Measurements from ENCODE around the gene PAX8.

The PAX8 gene

DNA sequence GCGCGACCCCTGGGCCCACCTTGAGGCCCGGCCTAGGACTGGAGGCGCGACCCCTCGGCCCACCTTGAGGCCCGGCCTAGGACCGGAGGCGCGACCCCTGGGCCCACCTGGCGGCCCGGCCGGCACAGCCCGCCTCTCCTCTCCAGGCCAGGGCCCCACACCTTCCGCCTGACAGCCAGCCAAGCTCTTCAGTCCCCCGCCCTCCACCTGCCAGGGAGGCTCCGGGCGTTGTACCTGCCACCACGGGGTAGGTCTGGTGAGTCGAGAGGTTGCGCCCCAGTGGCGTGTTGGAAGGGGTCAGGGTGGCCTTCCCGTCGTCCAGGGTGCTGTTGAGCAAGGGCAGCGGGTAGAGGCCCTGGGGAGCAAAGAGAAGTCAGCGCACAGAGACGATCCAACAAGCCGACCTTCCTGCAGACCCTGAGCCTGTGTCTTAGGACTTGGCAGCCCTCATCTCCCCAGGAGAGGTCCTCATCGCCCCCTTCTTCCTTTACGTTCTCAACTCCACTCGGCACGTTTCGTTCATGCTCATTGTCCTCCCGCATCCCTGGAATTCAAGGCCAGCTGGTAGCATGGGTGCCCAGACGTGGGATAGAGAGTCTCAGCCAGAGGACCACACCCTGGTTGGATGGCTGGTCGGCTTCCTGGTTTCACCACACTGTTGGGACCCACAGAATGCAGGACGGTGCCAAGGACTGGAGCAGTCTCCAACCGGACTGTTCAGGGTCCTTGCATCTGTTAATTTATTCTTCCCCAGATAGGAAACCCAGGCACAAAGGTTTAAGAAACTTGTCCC is 42.2 kb downstream of the PAX8 start:
- no peak for DNase-seq (ENCODE audit: low spot score)

DNA sequence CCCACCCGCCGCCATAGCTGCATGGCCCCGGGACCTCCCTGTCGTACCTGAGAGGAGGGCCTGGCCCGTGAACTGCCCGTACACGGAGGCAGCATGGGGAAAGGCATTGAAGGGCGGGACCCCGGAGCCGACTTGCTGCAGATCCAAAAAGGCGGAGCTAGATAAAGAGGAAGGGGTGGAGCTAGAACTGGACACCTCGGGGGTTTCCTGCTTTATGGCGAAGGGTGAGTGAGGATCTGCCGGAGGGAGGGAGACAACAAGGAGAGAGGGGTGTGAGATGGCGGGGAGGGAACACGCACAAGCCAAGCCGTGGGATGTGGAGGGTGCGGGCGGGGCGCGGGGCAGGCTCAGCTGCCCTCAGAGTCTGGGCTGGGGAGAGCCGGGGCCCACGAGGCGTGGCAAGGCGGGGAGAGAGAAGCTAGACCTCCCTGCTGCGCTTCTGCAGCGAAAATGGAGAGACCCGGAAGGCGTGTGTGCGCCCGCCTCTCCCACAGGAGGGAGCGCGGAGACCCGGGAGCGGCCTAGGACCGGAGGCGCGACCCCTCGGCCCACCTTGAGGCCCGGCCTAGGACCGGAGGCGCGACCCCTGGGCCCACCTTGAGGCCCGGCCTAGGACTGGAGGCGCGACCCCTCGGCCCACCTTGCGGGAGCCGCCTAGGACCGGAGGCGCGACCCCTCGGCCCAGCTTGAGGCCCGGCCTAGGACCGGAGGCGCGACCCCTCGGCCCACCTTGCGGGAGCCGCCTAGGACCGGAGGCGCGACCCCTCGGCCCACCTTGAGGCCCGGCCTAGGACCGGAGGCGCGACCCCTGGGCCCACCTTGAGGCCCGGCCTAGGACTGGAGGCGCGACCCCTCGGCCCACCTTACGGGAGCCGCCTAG is 43.1 kb downstream of the PAX8 start:
- peak; percentile 71 for DNase-seq (ENCODE audit: low spot score)

DNA sequence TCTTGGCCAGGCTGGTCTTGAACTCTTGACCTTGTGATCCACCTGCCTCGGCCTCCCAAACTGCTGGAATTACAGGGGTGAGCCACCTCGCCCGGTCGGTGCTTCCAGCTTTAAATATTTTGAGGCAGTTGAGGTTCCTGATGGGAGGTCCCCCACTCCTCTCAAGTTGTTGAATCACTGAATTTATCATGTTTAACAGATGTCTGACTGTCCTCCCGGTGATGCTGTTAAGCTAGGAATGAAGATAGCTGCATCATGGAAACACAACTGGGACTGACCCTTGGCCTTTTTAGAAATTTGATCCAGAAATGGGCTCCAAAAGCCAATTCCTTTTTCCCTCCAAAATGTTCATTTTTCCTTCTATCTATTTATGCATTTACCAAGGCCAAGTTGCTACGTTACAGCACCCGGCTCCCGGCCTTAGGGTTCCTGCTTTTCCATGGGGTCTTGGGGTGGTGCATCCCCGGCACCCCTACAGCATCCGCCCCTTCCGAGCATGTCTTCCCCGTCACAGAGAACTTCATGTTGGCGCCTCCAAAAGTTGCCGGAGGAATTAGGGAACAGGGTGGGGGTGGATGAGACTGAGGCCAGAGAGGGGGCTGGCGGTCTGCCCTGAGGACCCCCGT is 43.9 kb downstream of the PAX8 start:
- DNase-seq (ENCODE audit: low spot score) = no peak

DNA sequence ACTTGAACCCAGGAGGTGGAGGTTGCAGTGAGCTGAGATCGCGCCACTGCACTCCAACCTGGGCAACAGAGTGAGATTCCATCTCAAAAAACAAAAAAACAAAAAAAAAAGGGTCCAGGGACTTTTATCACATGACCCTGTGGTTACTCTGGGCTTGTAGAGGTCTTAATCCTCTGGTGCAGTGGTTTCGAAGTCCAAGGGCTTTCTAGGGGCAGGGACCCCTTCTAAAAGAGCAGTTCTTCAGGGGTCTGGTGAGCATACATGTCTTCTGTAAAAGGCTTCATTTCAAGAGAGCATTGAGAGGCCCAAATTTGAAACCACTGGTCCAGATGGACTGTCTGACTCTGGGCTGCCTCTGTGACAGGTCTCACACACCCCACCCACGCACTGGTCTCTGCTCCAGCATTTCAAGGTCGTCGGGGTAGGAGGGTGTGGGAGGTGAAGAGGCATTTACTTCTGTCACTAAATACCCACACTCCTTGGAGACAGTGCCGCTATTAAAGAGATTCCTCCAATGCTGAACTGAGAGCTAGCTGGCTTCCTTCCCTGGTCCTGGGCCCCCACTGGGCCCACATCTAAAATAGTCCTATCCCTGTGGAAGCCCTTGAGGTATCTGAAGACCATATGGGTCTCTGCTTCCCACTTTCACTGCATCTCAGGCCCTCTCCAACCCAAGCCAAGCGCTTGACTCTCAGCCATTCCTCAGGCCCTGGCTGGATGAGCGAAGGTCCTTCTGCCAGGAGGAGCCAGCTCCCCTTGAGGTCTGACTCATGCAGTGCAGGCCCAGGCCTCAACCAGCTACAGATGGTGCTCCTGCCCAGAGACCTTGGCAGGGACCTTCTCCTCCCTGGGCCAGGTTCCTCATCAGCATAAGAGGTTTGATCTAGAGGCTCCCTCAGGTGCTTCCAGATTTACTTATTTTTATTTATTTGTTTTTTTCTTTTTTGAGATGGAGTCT is 44.8 kb downstream of the PAX8 start:
- peak; percentile 54 for DNase-seq (ENCODE audit: low spot score)

GRCh38 chr2:113232740-113233139 is 46.0 kb downstream of the PAX8 start:
- no peak for DNase-seq (ENCODE audit: low spot score)

GRCh38 chr2:113232123-113232522 is 46.6 kb downstream of the PAX8 start:
- no peak for DNase-seq (ENCODE audit: low spot score)

DNA sequence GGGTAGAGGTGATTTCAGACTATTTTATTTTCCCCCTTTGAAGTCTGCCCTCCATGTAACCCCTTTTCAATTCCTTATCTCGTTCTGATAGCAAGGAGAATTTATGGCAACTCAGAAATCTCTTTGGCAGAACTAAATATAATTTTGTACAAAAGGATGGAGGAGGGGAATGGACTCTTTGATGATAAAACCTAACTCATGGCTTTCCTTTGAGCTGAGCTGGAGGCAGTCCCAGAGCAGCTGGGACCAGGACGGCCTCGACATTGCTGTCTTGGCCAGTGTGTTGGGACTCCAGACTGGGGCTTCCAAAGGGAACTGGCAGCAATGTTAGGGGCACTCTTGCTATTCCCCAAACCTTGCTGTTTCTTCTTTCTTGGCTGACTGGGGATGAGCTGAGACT is 47.7 kb downstream of the PAX8 start:
- no peak for DNase-seq (ENCODE audit: low spot score)

- DNase-seq (ENCODE audit: low spot score) = no peak
Observed at GRCh38 chr2:113230531-113230930, 48.2 kb downstream of the PAX8 start.

- no peak for DNase-seq (ENCODE audit: low spot score)
Observed at GRCh38 chr2:113229795-113230194, 48.9 kb downstream of the PAX8 start.

GRCh38 chr2:113228991-113229716 is 49.6 kb downstream of the PAX8 start:
- no peak for DNase-seq (ENCODE audit: low spot score)

- DNase-seq (ENCODE audit: low spot score) = no peak
Observed at GRCh38 chr2:113228351-113228750, 50.4 kb downstream of the PAX8 start.

DNA sequence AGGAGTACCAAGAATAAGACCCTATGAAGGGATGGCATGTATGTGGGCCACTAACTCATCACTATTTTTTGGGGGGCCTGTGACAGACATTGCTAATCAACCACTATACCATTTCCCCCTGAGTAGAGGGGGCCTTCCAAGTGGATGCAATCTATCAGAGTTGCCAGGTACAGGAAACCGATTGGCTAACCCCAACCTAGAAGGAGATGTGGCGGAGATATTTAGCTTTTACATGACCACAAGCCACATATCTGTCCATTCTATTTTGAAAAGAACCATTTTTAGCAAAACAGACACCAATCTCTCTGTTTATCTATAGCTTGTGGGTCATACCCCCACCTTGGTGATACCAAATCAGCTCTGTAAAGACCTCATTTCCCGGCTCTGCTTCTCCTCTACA is 51.0 kb downstream of the PAX8 start:
- no peak for DNase-seq (ENCODE audit: low spot score)

GRCh38 chr2:113227290-113227689 is 51.4 kb downstream of the PAX8 start:
- no peak for DNase-seq (ENCODE audit: low spot score)

- DNase-seq (ENCODE audit: low spot score) = no peak
Observed at GRCh38 chr2:113226462-113226861, 52.3 kb downstream of the PAX8 start.

DNA sequence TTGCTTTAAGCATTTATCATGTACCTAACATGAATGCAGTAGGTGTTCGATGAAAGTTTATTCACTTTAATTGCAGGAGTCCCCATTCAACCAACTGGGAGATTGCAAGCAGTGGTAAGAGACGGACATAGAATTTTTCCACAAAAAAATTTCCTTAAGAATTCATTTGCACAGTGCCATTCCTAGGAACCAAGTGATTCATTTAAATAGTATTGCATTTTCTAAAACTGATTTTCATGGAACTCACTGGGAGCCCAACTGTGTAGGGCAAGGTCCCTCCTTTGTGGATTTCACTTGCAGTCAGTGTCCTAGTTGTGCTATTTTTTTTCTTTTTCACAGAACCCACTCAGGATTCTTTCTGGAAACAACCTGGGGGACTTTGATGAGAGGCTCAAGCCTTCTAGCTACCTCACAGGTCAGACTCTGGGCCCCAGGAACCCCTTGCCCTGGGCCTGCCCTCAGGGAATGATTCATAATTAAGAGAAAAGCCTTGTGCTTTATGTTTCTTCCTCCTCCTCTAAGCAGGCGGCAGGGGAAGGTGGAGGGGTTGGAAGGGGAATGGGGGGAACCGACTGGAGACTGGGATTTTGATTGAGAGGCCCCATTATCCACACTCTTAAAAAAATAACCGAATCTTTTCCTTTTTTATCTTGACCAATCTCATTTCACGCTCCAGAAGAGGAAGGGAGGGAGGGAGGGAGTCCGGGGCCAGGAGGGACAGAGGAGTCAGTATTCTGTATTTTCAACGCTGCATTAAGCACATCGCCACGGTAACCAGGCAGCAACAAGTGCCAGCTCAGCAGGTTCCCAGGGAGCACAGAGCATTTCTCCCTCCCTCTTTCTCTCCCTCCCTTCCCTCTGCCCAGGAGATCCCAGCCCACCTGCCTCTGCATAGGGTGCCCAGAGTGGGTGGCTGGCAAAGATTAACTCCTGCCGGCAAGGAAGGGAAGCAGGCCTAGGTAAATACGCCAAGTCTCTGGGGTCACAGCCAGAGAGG is 53.2 kb downstream of the PAX8 start:
- no peak for DNase-seq (ENCODE audit: low spot score)

- DNase-seq (ENCODE audit: low spot score) = no peak
Observed at GRCh38 chr2:113224647-113225236, 54.0 kb downstream of the PAX8 start.

- no peak for DNase-seq (ENCODE audit: low spot score)
Observed at GRCh38 chr2:113223813-113224212, 54.9 kb downstream of the PAX8 start.

DNA sequence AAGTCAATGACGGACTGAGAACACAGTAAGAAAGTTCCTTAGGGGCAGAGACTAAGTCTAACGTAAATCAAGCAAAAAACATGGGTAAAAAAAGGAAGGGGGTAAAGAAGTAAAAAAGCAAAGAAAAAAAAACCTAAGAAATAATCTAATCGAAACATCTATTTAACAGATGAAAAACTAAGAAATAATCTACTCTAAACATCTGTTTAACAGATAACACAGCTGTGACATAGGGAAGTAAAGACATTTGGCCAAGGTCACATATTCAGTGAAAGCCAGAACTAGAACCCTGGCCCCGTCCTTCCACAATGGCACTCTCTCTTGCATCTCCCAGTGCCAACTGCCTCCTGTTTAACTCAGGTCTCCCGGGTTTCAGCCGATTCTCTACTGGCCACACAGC is 56.9 kb downstream of the PAX8 start:
- DNase-seq (ENCODE audit: low spot score) = no peak

DNA sequence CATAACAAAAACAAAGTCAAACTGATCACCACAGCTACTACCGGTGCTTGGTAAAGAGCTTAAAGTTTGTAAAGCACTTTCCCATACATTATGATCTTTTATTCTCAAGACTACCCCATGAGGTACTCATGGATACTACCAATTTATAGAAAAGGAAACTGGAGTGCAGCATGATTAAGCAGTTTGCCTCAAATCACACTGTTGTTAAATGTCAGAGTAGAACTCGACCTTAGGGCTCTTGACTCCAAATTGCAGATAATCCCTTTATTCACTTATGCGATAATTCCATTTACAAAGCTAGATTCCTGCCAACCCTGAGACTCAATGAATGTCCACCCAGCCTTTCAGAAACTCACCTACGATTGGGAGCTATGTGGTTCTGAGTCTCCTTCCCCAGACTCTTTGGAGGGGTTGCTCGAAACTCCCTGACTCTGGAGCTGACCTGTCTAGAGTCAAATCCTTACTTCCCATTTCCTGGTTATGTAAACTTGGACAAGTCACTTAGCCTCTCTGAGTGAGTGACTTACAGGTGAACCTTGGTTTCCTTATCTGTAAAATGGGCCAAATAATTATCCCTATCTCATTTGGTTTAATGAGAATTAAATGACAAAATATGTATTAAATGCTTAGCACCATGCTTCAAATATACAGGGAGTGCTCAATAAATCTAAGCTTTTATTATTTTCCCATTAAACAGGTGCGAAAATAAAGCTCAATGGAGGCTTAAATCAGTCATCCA is 57.6 kb downstream of the PAX8 start:
- no peak for DNase-seq (ENCODE audit: low spot score)
